KOPT-K1 (cell line): ENCODE results near the gene SMAD2.

Experiments
- H3K27ac ChIP-seq: fragments of 200-600 bp; sonication (generic); 2 replicates; pipeline ENCODE4 v1.5.1; 2016; ENCODE audit warnings: antibody characterized with exemption, mild to moderate bottlenecking, low read depth, low read length; ENCODE audit not compliant: poor library complexity, severe bottlenecking
- H3K36me3 ChIP-seq: fragments of 200-600 bp; sonication (generic); 2 replicates; pipeline ENCODE4 v1.5.1; 2017; ENCODE audit warnings: antibody characterized with exemption, mild to moderate bottlenecking, low read length, moderate library complexity; ENCODE audit not compliant: insufficient read depth
- H3K9me3 ChIP-seq: fragments of 200-600 bp; sonication (generic); 2 replicates; pipeline ENCODE4 v1.5.1; 2017; ENCODE audit warnings: antibody characterized with exemption, low read length, mild to moderate bottlenecking; ENCODE audit not compliant: insufficient read depth, poor library complexity, severe bottlenecking

Gene SMAD2

DNA sequence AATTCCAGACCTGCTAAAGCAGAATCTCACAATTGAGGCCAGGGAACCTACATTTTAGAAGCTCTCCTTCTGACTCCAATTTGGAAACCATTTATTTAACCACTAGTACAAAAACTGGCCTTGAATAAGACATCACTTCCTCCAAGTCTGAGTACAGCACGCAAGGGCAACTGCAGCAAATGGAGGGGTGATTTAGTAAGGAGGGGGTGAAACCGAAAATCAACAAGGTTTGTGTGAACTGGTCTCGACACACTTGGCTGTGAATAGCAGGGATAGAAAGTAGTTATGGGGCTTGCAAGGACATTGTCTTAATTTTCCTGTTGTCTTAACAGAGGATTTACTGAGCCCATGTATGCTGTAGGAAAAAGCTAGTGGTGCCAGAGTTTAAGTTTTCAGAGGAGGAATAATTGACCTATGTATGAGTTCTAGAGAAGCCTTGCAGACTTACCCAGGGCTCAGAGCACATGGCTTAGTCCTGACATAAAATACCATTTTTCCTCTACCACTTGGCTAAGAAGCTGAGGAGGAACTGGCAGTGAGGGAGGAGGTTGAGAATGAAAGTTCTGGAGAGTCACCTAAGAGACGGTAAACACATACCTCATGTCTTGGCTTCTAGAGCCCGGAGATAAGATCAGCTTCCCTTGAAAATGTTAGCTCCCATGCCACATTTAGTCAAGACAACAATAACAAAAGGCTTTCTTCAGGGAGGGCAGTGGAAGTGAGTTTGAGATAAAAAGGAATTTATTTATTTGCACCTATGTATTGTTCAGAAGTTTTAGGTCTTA lies 114.8 kb downstream of the SMAD2 start:
- no peaks in the 10 kb centered on the region for H3K36me3 ChIP-seq
- no peaks in the 10 kb centered on the region for H3K9me3 ChIP-seq
- no peak overlapping the region for H3K27ac ChIP-seq

DNA sequence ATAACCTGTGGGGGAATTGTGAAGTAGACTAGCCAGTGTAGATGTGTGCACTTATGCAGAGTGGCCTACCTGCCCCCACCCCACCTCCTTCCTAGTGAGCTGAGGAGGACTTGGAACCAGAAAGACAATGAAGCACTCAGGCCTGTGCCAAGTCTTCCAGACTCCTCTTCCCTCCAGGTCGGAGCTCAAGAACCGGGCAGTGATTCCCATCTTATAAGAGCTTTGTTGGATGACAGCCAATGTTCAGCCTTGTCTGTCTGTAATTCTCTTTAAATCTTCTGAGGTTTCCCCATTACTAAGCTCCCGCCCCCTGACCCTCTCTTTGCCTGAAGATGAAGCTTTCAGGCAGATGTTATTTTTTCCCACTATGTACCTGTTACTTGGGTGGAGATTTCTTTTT lies 121.0 kb downstream of the SMAD2 start:
- Histone ChIP-seq H3K36me3 (no peaks in the 10 kb centered on the region), H3K9me3 (no peaks in the 10 kb centered on the region), H3K27ac (no peak overlapping the region)

DNA sequence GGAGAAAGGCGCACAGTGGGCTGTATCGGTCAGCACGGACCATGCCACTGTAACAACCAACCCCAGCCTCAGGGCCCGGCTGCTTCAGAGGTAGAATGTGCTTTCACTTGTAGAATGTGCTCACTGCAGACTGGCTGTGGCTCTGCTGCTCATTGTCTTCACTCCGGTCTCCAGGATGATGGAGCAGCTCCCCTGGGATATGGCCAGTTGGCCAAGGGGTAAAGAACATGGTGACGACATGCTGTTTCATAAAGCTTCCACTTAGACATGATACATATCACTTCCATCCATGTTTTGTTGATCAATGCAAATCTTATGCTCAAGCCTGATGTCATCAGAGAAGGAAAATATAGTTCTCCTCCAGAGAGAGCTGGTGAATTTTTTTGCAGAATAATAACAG lies 127.7 kb downstream of the SMAD2 start:
- Histone ChIP-seq H3K27ac (no peak overlapping the region), H3K36me3 (no peaks in the 10 kb centered on the region), H3K9me3 (no peaks in the 10 kb centered on the region)

DNA sequence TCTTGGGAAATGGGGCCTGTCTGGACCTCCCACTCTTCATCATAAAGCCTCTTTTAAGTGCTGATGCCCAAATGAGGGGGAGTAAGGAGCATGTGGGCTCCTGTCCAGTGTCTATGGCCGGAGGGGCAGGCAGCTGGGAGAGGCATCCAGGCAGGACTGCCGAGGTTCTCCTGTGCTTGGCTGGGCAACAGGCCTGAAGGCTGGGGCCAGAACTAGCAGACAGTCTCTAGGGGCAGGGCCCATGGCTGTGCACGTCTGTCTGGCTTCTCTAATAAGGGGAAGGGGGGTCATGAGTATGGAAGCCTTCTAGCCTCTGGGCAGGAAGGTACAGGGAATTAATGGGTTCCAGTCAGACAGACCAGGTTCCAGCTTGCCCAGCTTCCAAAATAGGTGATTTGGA lies 128.6 kb downstream of the SMAD2 start:
- no peaks in the 10 kb centered on the region for H3K9me3 ChIP-seq

DNA sequence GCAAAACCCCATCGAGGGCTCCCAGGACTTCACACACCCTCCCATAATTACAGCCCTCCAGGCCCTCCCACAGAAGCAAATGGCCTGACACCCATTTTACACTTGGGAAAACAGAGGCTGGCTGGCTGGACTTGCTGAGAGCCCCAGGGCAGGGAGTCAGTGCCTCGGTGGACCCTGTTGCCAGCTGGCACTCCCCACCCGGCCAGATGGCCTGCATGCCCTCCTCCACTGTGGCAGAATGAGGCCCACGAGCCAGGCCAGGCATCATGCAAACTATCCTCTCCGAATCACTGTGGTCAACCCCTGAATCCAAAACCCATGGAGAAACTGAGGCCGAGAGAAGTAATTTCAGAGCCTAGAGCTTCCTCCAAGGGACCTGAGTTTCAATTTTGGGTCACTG lies 129.7 kb downstream of the SMAD2 start:
- Histone ChIP-seq H3K9me3 (no peaks in the 10 kb centered on the region), H3K36me3 (no peaks in the 10 kb centered on the region), H3K27ac (no peak overlapping the region)

More for the DNA sequence above, 128.6 kb downstream of the SMAD2 start:
- Histone ChIP-seq H3K36me3 (no peaks in the 10 kb centered on the region), H3K27ac (no peak overlapping the region)

DNA sequence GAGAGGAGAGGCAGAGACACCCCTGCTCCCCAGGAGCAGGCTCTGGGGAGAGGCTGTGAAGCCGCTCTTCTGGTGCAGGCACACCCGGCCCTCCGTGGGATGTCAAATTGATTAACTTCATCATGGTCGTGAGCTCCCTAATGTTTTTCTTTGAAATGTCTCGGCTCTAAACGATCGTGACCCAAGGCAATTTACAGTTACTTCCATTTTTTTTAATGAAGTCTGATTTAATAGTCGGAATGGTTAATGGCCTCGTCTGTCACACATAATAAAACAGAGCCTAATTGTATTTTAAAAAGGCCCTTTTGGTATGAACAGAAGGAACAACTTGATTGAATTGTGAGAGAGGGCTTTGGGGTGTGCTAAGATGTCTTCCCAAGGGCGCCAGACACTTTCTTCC lies 130.2 kb downstream of the SMAD2 start:
- Histone ChIP-seq H3K9me3 (no peaks in the 10 kb centered on the region), H3K36me3 (no peaks in the 10 kb centered on the region), H3K27ac (no peak overlapping the region)

DNA sequence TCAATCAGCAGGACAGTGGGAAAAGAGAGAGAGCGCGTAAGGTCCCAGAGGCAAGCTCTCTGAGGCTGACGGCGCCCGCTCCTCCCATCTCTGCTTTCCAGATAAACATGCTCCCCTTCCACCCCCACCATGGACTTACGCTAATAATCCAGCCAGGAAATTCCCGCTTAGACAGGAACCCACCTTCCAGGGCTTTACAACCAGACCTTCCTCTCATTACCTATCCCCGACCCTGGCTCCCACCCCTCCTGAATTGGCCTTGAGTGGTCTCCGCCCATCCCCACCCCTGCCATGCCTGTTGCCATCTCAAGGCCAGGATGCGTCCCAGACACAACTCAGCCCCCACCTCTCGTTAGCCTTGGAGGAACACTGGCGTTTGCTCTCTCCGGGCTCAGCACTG lies 131.1 kb downstream of the SMAD2 start:
- H3K36me3 ChIP-seq = no peaks in the 10 kb centered on the region
- H3K9me3 ChIP-seq = no peaks in the 10 kb centered on the region
- no peak overlapping the region for H3K27ac ChIP-seq

DNA sequence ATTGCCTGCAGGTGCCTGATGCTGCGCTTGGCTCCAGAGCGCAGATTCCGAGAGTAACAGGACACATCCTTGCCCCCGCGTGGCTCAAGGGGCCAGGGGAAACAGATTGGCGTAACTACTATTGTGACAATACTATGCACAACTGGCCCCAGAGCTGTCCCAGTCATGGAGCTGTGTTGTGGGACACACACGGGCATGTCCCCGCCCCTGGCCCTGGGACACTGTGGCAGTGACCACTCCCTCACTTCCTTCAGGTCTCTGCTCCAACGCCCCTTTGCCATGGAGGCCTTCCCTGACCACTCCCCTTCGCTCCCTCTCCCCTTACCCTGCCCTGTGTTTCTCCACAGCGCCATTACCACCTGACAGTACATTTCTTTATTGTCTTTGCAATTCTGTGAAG lies 132.1 kb downstream of the SMAD2 start:
- H3K27ac ChIP-seq = no peak overlapping the region
- H3K36me3 ChIP-seq = no peaks in the 10 kb centered on the region
- H3K9me3 ChIP-seq = no peaks in the 10 kb centered on the region

DNA sequence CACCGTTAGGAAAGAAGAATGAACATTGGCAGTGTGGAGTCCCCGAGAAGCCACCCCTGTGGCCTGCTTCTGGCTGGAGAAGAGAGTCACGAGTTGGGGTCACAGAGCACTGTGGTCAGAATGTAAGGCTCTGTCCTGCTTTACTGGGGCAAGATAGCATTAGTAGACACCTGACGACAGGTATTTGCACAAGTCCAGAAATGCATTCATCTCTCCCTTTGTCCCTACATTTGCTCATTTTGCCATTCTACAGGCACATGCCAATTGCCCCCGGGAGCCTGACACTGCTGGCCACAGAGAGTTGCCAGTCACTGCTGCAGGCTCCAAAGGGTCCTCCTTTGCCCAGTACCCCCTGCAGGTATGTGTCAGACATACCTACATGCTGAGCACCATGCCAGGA lies 133.3 kb downstream of the SMAD2 start:
- H3K36me3 ChIP-seq = no peaks in the 10 kb centered on the region
- no peaks in the 10 kb centered on the region for H3K9me3 ChIP-seq
- H3K27ac ChIP-seq = no peak overlapping the region

DNA sequence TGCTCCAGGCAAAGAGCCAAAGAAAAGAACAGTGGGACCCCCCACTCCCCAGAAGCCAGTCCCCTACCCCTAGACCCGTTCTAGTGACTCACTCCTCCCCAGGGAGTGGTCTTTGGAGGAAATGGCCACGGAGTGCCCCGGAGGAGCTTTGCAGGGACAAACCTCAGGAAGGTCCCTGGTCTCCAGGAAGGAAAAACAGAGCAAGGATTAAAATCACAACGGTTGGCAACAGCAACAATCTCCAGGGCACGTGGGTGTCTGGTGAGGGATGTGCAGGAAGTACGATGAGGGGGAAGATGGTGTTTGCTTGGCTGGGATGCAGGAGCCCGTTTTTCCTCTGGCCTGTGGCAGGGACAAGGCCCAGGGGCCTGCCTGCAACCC lies 135.0 kb downstream of the SMAD2 start:
- no peaks in the 10 kb centered on the region for H3K9me3 ChIP-seq
- no peaks in the 10 kb centered on the region for H3K36me3 ChIP-seq
- no peak overlapping the region for H3K27ac ChIP-seq

DNA sequence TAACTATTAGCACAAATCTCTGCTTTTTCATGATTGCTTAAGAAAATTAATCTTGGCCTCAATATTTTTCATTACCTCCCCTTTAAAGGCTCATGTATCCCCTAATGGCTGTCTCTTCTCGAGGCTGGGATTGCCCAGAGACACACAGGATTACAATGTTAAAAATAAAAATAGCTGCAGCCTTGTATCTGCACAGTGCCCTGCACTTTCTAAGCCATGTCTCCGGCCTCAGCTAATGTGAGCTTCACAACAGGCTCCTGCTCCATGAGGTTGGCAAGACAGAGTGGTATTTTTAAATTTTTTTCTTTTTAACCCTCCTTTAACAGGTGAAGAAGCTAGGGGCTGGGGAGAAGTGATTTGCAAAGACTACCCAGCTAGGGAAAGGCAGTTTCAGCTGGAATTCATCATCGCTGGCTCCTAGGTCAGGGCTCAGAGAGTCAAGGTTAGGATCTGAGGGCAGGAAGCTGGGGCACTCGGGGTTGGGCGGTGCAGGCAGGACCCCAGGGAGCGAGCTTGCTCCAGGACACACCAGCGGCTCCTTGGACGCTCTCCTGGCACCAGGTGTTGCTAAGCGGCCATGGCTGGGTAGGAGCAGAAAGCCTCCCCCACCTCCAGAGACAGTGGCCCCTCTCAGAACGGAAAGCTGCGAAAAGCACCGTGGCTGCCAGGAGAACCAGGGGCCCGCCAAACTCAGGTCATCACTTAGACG lies 135.6 kb downstream of the SMAD2 start:
- no peaks in the 10 kb centered on the region for H3K36me3 ChIP-seq
- no peaks in the 10 kb centered on the region for H3K9me3 ChIP-seq

DNA sequence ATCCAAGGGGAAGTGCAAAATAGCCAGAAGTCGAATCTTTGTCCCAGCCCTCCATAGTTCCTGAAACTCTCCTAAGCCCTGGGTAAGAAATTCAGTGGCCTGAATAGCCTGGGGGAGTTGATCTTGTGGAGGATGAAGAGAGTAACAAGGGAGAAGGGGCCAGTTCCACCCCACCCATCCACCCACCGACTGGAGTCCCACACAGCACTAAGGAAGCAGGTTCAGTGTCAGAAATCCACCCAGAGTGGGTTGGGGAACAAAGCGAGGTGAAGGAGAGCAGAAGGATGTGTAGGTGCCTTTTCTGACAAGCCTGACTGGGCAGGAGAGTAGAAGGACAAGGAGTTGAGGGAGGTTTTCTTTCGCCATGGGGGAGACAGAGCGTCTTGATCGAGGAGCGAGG lies 136.8 kb downstream of the SMAD2 start:
- no peaks in the 10 kb centered on the region for H3K36me3 ChIP-seq
- no peak overlapping the region for H3K27ac ChIP-seq
- H3K9me3 ChIP-seq = no peaks in the 10 kb centered on the region

More for the DNA sequence above, 135.6 kb downstream of the SMAD2 start:
- no peak overlapping the region for H3K27ac ChIP-seq

DNA sequence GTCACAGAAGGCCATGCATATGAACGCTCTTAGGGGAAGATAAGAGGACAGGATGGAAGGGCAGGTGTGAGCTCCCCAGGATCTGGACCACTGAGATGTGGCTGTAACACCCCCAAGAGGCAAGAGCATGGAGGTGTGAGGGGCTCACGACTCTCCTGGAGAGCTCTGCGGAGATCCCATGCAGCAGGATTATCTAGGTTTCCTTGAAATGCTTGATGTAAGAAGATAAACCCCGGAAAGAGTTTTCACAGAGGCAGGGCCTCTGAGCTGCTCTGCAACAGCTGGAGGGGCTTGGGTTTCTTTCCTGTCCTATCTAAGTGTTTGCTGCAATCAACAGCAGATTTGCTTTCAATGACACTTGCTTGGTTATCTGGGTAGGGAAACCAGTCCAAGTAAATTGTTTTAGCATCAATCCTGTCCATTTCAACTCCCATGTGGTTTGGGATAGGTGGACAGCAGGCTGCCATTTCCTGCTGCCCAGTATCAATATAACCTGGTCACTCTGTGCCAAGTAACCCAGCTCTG lies 138.9 kb downstream of the SMAD2 start:
- H3K27ac ChIP-seq = no peak overlapping the region
- H3K36me3 ChIP-seq = no peaks in the 10 kb centered on the region
- peaks cover 3% of the 10 kb centered on the region for H3K9me3 ChIP-seq

DNA sequence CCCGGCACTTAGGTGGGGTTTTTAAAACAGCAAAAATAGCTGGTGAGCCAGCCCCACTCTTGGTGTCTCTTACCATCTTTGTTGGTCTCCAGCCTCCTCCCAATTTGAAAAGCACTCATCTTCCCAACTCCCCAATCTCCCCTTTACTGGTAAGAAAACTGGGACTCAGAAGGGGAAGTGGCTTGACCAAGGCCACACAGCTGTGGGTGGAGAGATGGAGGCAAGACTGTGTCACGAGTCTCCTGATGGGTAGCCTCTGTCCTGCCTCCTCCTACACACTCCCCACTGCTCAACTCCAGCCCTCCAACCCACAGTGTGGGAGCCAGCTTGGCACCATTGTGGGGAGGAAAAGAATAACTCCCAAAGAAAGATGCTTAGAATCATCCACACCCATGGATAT lies 140.4 kb downstream of the SMAD2 start:
- Histone ChIP-seq H3K27ac (no peak overlapping the region), H3K9me3 (peaks cover 15% of the 10 kb centered on the region), H3K36me3 (no peaks in the 10 kb centered on the region)

DNA sequence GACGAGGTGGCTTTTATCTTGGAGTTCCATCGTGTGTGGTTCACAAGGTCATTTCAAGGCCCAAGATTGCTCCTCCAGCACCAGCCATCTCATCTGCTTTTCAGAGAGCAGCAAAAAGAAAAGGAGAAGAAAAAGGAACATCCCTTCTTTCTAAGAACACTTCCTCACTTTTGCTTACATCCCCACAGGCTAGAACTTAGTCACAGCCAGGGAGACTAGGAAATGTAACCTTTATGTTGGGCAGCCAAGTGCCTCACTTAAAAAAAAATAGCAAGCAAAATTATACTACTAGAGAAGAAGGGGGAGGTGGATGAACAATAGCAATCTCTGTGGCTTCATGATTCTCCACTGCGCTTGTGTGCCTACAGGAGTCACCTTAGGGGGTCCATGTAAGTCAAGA lies 141.8 kb downstream of the SMAD2 start:
- no peak overlapping the region for H3K27ac ChIP-seq
- no peaks in the 10 kb centered on the region for H3K36me3 ChIP-seq
- peaks cover 28% of the 10 kb centered on the region for H3K9me3 ChIP-seq

DNA sequence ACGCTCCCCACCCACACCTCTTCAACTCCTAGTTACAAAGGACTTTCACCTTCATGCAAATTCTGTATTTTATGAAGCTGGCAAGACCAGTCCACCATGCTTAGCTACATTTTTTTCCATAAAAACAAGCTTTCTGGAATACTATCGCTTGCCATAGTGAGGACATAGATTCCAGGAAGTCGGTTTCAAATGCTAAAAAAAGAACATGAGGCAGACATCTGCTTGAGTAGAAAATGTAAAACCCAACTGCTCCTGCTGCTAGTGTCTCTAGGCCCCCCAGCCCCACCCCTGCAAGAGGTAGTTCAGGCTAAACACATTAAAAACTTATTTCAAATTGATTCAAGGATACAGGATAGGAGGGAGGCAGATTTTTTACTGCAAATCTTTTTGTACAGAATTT lies 148.9 kb downstream of the SMAD2 start:
- H3K36me3 ChIP-seq = no peaks in the 10 kb centered on the region
- H3K9me3 ChIP-seq = peaks cover 26% of the 10 kb centered on the region
- no peak overlapping the region for H3K27ac ChIP-seq
